D721Med (cell line): ENCODE results near the gene FOXD2.

ENCODE experiments used
- DNase-seq: peaks from one replicate; pipeline ENCODE4 v3.0.0; 2011; ENCODE audit warnings: low spot score; ENCODE audit not compliant: insufficient read length
- FAIRE-seq: peaks from 2 replicates; lab custom pipeline; 2011; peaks lifted over from hg19 to GRCh38; lab: Jason Lieb, UNC
- TF ChIP-seq, protein P1 (sequence below): IDR thresholded peaks from 2 replicates; pipeline ENCODE4 v1.5.1; 2012; ENCODE audit warnings: mild to moderate bottlenecking, control low read depth; ENCODE audit not compliant: insufficient read depth; ENCODE audit errors: missing control alignments

Gene FOXD2

DNA sequence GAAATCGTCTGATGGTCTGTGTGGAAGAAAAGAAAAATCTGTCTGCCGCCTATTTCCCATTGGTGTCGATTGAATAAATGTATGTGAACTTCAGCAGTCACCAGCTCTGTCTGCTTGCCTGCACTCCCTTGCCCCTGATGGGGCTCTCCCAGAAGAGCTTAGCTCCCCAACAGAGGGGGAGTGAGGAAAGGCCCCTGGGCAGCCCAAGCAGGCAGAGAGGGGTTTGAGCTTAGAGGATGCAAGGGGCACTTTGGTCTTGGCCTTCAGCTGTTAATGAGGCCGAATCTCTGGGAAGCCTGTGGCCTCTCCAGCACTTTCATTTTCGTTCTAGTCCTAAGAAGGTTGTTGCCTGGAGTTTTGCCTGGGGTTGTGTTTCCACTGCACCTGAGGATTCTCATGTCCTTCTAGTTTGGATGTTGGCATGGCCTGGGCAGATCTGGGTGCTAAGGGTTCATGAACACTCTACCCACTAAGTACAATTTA lies 2.8 kb downstream of the FOXD2 start:
- no peak for DNase-seq
- no peak for FAIRE-seq
- TF ChIP-seq, protein P1, sequence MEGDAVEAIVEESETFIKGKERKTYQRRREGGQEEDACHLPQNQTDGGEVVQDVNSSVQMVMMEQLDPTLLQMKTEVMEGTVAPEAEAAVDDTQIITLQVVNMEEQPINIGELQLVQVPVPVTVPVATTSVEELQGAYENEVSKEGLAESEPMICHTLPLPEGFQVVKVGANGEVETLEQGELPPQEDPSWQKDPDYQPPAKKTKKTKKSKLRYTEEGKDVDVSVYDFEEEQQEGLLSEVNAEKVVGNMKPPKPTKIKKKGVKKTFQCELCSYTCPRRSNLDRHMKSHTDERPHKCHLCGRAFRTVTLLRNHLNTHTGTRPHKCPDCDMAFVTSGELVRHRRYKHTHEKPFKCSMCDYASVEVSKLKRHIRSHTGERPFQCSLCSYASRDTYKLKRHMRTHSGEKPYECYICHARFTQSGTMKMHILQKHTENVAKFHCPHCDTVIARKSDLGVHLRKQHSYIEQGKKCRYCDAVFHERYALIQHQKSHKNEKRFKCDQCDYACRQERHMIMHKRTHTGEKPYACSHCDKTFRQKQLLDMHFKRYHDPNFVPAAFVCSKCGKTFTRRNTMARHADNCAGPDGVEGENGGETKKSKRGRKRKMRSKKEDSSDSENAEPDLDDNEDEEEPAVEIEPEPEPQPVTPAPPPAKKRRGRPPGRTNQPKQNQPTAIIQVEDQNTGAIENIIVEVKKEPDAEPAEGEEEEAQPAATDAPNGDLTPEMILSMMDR: no peak

DNA sequence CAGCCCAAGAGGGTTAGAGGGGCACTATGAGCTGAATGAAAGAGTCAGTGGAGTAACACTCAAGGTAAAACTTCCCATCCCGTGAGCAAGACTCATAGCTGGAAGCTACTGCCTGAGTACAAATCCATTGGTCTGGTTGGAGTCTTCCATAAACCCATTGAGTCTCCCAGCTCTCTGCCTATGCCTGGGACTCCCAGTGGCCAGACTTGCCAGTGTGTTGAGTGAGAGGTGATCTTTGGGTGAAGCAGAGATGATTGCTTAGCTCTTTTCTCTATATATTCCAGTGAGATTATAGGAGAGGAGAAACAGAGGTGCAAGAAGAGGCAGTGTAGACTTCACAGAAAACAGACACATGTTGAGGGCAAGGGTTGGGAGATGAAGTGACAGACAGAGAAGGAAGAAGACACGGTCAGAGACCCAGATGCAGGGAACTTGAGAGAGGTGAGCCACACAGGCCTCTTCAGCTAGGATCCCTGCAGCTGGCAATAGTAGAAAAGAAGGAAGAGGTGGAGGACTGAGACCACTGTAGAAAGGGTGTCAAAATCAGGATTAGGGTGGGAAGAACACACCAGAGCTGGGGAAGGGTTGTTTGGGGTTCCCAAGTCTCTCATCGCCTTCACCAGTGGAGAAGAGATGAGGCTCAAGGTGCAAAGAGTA lies 3.7 kb downstream of the FOXD2 start:
- TF ChIP-seq, protein P1: no peak
- FAIRE-seq (no peak), DNase-seq (no peak)

DNA sequence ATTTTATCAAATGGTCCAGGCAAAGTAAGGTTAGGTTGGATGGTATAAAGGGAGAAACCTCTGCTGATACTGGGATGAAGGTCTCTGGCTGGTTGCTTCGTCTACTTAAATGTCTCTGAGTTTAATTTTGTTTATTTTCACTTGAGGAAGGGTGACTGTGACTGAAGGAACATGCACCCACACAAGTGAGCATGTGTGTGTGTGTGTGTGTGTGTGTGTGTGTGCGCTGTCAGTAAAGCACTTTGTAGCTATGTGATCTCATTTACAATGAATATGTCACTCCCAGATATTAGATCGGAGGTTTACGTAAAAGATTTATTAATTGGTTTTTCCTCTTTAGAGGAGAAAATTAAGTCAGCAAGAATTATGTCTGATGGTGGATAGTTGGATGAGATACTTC lies 4.4 kb downstream of the FOXD2 start:
- FAIRE-seq (no peak), DNase-seq (no peak)
- TF ChIP-seq, protein P1: no peak

DNA sequence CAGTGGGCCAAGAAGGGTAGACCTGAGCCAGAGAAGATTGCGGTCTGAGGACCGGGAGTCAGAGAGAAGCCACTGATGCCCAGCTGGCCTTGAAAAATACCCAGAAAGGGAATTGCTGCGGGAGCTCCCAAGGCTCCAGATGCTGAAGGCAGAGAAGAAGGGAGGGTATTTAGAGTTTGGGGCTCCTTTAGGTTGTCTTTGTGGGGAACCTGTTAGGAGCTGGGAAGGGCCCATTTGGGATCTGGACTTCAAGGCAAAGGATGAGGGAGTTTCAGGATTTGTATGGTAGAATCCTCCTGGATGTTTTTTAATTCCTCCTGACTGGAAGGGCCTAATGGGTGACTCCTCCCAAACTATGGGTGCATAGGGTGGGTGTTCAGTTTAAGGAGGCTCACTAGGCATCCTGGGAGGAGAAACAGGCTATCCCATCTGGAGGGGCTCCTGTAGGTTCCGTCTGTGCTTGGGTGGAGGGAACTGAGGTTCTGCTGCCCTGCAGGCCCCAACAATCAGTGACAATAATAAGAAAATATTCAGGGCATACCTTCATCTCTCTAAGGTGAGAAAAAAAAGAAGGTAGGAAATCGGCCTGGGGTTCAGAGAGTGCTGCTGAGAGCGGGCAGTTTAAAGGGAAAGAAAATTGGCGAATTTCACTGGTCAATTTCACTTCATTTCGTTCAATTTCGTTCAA lies 5.1 kb downstream of the FOXD2 start:
- DNase-seq (no peak), FAIRE-seq (no peak)
- TF ChIP-seq, protein P1: no peak

DNA sequence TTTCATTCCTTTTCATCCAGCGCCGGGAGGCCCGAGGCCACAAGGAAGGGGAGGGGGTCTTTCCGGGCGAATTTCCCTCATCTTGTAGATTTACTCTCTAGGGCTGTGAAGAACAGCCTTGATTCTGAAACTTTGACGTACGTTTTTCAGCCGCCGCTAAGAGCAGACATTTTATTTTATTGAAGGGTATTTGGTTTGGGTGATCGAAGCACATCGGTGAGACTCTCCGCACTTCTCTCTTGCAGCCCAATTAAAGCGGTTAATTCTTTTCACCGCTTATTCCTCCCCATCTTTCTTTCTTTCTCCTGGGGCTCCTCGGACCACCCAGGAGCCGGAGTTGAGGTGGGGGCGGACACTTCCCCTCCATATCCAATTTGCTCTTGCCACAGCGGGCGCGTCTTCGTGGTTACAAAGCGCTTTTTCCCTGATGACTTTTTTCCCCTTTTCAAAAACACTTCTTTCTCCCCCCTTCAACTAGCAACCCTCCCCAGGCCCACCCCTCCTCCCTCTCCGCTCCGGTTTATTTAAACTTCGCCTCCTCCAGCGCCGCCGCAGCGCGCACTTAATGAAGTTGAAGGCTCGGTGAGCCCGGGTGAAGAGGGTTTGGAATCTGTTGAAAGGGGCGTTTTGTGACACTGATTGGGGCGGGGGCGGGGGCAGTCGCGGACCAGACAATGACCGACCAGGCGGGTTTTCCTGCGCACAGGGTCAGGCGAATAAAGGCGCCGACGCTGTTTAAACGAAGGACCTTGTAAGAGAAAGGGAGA lies 5.9 kb downstream of the FOXD2 start:
- no peak for FAIRE-seq
- DNase-seq: no peak
- TF ChIP-seq, protein P1: no peak

DNA sequence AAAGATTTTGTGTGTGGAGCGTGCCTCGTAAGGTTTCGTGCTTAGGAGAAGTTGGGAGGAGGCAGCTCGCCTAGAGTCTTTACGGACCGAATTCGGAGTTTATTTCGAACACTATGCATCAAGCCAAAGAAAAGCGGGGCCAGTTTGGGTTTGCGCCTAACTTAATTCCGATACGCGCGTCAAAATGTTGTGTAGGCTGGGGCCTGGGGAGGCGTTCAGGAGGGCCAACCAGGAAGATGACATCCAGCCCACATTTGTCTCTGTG lies 6.4 kb downstream of the FOXD2 start:
- DNase-seq (no peak), FAIRE-seq (no peak)
- TF ChIP-seq, protein P1: no peak
